AG04449 (cell line): ENCODE results near the gene MROH2A.

ENCODE experiments used
- CTCF ChIA-PET: fragments of 350-600 bp; formaldehyde crosslinking; extraction: SDS; loops from one replicate; lab custom pipeline; 2021; ENCODE audit warnings: antibody characterized with exemption; lab: Yijun Ruan, JAX
- POLR2A ChIA-PET: fragments of 400-600, 350-600 bp; formaldehyde crosslinking; extraction: SDS; loops from one replicate; lab custom pipeline; 2020; ENCODE audit warnings: antibody characterized with exemption, inconsistent platforms; lab: Yijun Ruan, JAX
- DNase-seq: peaks from one replicate; pipeline ENCODE4 v3.0.0-alpha.2; 2010; ENCODE audit warnings: low read depth, low spot score
- H3K4me3 ChIP-seq: 2 replicates; pipeline ENCODE4 v1.5.1; 2011; ENCODE audit warnings: low read depth, mild to moderate bottlenecking, control low read depth, low read length
- CTCF ChIP-seq: IDR thresholded peaks from one replicate; pipeline ENCODE4 v1.5.1; 2011; ENCODE audit warnings: mild to moderate bottlenecking, moderate library complexity, low read length, control low read depth, inconsistent platforms; ENCODE audit not compliant: insufficient read depth; ENCODE audit errors: missing control alignments

The MROH2A gene

GRCh38 chr2:233832869-233833311 lies 54.8 kb downstream of the MROH2A start:
- CTCF ChIA-PET = interaction anchor here (0.7 to 1.9 kb wide), 4 partner anchors 73 to 1091 kb away, joined by 3 to 13 read pairs (median 4); partner anchors contain the start of gene UGT1A1
- TF ChIP-seq CTCF = no peak
- POLR2A ChIA-PET = interaction anchor here (0.6 kb wide), 1 partner anchor 297 kb away, joined by 3 read pairs; no protein-coding TSS in a partner anchor
- no peak overlapping the region for H3K4me3 ChIP-seq
- no peak for DNase-seq

GRCh38 chr2:233833345-233833744 lies 55.2 kb downstream of the MROH2A start:
- no peak for DNase-seq
- POLR2A ChIA-PET = no interaction called here
- CTCF ChIA-PET = interaction anchor here (0.7 to 1.9 kb wide), 2 partner anchors 385 to 1092 kb away, joined by 3 to 13 read pairs; no protein-coding TSS in a partner anchor

GRCh38 chr2:233835230-233836186 lies 57.4 kb downstream of the MROH2A start:
- no peak for DNase-seq
- CTCF ChIA-PET = interaction anchor here (1.0 kb wide), 1 partner anchor 387 kb away, joined by 4 read pairs; no protein-coding TSS in a partner anchor
- POLR2A ChIA-PET = no interaction called here
- TF ChIP-seq CTCF = no peak
- H3K4me3 ChIP-seq = no peak overlapping the region

More at GRCh38 chr2:233833345-233833744, 55.2 kb downstream of the MROH2A start:
- no peak overlapping the region for H3K4me3 ChIP-seq
- no peak for TF ChIP-seq CTCF

- CTCF ChIA-PET = no interaction called here
- H3K4me3 ChIP-seq = no peak overlapping the region
- no peak for TF ChIP-seq CTCF
- no peak for DNase-seq
- POLR2A ChIA-PET = interaction anchor here (0.6 kb wide), 1 partner anchor 195 kb away, joined by 3 read pairs; no protein-coding TSS in a partner anchor
These were observed 58.2 kb downstream of the MROH2A start for GRCh38 chr2:233836359-233836758.

DNA sequence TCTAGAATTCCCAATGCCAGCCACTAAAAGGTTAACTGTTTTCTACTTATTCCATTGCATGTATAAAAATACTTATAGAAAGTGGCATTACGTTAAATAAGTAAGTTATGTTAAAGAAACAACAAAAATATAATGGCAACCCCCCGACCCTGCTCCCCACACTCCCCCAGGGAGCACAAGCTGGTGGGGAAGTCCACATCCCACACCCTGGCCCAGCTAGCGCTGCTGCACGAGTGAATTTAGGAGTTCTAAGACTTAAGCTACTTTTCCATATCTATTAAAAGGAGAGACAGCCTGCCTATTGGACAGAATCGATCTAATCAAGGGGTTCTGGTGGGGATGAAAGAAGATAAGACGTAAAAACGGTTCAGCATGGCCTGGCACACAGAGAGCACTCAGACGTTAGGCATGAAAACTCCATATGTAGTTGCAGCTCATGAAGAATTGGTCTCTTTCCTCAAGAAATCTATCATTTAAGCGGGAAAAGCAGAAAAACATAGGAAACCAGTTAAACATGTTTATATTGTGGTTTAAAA lies 59.6 kb downstream of the MROH2A start:
- TF ChIP-seq CTCF = no peak
- POLR2A ChIA-PET = no interaction called here
- CTCF ChIA-PET = no interaction called here
- no peak overlapping the region for H3K4me3 ChIP-seq
- no peak for DNase-seq

DNA sequence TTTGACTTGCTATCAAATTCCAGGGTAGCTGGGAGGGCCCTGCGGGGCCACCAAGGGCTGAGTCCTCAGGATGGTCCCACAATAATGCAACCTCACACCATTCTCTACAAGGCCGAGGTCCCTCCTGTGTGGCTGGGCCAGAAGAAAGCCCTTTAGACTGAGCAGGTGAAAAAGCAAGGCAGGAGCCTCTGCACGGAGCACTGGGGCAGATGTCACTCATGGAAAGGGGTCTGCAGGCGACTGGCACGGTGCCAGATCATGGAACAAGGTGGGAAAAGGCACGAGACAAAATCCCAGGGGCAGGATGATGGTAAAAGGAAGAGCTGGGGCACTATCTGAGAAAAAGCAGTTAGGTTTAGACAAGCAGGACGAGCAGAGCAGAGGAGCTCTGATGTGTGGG lies 60.1 kb downstream of the MROH2A start:
- no peak for DNase-seq
- no peak for TF ChIP-seq CTCF
- ChIA-PET CTCF (interaction anchor here (1.6 kb wide), 1 partner anchor 23 kb away, joined by 5 read pairs; no protein-coding TSS in a partner anchor), POLR2A (no interaction called here)
- no peak overlapping the region for H3K4me3 ChIP-seq
